GM04503 (cell line): ENCODE results near the gene GBX2.

Source experiments
- DNase-seq: peaks from one replicate; pipeline ENCODE4 v3.0.0-alpha.2; 2012; ENCODE audit warnings: low read depth

GBX2 gene

GRCh38 chr2:236167297-236168109, 683 bp downstream of the GBX2 start:
- DNase-seq = no peak

DNA sequence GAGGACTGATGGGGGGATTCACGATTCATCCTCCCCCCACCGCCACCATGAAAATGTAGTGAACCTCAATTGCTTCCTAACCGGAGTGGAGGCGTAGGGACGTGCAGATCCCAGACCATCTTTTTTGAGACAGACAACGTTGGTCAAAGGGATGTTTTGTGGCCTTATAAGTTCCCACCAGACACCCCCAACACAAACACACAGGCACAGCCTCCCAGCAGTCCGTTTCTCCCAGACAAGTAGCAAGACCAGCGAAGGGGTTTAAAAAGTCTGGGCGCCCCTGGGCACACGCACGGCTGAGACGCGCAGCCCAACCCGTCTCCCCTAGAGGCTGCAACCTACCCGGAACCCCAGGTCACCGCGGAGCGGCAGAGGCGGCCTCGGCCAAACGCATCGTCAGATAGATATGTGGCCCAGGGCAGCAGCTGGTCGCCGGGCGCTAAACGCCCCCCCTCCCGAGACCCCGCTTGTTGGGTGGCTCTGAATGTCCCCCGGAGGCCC, 1.3 kb downstream of the GBX2 start:
- no peak for DNase-seq

DNA sequence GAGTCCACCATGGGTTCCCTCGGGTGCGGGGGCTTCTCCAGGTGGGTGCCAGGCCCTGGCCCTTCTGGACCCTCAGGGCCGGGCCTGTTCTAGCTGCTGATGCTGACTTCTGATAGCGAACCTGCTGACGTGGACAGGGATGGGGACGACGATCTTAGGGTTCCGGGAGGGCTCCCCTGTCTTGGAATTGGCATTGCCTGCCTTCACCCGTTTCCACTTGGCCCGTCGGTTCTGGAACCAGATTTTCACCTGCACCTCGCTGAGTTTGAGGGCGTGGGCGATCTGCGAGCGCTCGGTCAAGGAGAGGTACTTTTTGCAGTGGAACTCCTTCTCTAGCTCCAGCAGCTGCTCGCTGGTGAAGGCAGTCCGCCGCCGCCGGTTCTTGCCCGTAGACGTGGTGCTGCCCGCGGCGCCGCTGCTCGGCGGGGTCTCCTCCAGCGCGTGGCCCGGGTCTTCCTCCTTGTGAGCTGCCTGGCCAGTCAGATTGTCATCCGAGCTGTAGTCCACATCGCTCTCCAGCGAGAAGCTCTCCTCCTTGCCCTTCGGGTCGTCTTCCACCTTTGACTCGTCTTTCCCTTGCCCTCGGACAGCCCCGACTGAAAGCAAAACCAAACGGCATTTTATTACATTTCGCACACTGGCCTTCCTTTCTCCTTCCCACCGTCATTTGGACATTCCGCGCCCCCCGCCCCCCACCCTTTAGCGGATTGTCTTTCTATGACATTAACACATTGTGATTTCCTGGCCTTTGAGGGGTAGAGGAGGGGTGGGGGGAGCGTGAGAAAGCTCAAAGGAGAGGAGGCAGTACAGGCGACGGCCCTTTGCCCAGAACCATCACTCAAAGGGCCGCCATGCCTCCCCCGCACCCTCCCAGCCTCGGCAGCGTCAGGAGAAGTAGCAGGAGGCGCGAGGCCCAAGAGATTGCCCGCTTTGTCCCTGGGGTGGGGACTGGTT, 2.1 kb downstream of the GBX2 start:
- no peak for DNase-seq

DNA sequence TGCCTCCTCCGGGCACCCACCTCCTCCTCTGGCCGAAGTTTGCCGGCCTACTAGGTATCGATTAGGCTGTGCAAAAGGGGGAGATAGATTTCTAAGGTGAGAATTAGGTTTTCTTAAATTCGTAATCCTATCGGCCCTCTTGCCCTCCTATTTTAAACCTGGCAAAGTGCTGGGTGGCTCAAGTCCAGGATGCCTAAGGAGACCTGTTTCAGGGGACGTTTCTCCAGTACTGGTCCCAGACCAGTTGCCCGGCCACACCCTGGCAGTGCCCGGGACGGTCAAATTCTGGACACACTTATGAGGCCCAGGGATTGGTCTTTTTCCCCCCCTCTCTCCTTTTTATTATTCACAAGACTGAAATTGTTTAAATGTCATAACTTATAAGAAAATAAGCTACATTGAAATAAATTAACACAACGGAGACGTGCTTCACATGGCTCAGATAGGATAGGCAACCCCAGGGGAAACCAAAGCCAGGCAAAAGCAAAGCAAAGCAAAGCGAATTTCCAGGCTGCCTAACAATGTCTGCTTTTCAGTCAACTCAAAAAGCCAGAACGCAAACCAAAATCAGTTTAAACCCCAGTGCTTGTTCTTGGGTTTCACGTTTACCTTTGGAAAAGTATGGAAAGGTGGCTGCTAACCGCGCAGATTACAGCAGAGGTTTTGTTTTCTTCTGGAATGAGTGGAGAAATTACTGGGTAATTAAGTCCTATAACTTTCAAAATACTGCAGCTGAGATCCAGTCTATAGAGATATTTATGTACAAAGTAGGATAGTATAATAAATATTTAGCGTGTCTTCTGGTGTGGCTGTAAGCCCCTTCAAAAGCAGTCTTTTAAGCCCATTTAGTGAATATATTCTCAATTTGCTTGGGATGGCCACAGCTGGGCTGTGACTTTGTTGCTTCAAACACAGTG, 3.0 kb downstream of the GBX2 start:
- no peak for DNase-seq

- no peak for DNase-seq
These were observed 3.8 kb downstream of the GBX2 start for GRCh38 chr2:236164201-236164924.

GRCh38 chr2:236163471-236164200, 4.5 kb downstream of the GBX2 start:
- no peak for DNase-seq

DNA sequence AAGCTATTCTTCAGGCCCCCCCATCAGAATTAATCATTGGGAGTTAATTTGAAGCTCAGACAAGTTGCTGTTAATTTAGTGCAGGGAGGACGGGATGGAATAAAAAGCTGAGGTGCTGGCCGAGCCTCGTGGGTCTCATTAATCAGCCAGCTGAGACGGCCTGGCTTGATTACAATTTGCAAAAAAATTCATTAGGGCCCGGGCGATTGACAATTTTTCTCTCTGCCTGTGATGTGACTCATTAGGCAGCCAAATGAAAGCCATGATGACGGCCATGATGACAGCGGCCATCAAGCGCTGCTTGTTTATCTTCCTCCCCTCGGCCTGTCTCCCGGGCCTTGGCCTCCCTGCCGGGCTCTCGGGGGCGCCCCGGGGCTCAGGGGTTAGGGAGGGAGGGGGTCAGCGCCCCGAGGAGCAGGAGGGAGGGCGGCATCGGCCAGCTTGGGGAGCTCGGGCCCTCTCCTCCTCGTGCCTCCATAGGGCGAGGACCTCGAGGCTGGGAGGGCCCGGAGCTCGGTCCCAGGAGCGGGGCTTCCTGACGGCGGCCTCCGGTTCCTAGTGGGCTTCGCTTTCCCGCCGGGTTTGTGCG, 5.2 kb downstream of the GBX2 start:
- DNase-seq = no peak

DNA sequence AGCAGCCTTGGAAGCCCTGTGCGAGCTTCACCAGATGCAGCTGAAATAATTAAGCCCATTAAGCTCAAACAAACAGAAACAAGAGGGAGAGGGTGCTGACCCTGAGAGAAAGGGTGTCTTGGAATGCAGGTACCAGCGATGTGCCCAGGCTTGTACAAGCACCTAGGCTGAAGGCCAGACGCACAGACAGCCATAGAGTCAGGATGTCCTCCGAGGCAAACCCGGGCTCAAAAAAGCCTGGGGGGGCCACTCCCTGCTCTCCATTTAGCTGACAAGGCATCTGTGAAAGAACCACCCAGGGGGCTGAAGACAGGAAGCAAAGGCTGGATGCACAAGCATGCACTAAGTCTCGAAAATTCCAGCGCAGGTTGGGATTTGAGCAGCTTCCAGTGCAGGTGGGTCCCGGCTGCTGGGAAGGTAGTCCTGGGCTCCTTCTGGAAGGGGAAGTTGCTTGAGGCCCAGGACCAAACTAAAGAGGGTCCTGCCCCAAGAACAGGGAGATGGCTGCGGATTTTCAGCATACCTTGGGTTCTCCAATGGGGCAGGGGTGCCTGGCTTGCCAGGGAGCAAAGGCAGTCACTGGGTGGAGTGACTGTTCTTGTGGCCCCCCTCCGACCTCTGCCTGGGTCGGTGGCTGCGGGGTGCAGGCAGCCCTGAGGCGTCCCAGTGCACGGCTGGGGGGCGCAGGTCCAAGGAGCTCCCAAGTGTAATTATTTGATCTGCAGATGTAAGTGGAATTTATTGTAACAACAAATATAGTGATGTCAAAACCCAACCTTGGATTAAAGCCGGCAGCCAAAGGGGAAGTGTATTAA, 5.9 kb downstream of the GBX2 start:
- DNase-seq = no peak

DNA sequence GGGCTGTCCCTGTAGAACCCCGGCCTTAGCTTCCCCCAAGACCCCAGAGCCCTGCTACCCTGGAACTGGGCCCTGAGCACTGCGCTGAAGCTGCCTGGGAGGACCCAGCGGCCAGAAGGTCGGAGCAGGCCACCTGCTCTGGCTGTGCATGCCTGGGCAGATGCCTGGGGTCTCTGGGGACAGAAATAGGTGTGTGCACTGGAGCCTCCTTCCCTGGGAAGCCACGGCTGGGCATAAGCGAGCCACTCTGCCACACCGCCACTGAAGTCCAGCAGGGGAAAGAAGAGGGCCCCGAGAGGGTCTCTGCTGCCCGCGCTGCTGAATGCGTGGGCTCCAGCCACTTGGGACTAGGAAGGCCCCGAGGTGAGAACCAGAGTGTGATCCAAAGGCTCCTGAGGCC, 6.7 kb downstream of the GBX2 start:
- no peak for DNase-seq

GRCh38 chr2:236161082-236161462, 7.1 kb downstream of the GBX2 start:
- no peak for DNase-seq

GRCh38 chr2:236160366-236161081, 7.7 kb downstream of the GBX2 start:
- no peak for DNase-seq

DNA sequence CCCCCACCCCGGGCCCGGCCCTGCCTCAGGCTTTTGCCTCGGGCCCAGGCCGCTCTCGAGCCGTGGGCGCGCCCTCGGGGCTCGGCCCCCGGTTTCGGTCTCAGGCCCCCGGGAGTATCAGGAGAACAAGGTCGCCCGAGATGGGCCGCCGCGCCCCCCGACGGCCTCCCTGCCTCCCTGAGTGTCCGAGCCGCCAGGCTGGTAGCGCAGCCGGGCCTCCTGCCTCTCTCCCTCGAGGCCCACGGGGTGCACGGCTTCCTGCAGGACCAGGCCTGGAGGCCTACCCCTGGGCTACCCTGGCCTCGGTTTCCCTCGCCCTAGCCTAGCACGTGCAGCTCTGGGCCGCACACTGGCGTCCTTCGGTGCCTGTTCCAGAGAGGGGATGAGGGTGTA, 8.4 kb downstream of the GBX2 start:
- no peak for DNase-seq

DNA sequence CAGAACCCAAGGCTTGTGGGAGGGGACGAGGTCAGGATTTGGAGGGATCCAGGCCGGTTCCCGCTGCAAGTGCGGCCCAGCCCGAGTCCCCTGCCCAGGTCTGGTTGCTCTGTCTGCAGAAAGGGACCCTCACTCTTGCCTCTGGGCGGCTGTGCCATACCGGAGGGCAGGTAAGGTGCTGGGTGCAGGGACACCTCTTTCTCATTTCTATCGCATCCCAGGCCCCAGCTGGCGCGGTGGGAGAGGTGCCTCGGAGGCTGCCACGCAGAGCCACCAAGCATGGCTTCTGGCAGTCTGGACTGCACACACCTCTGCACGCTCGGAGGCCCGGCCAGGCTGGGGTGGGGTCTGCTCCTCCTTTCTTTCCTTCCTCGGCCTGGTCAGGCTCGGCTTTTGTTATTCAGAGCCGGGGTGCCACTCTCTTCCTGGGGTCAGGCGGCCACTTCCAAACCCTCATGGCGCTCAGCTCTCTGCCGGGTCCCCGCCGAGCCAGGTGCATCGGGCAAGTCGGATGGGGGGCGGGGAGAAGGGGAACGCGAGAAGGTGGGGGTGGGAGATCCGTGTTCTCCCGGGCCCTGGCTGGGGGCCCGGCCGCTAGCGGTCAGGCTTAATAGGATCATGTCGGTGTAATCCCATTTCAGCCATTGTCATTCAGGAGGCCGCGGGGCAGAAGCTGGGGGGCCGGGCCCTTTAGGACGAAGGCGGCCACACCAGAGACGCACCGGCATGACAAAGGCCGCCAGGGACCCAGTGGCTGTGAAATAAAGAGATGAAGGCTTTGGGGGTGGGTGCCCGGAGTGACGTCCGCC, 9.0 kb downstream of the GBX2 start:
- DNase-seq = no peak

DNA sequence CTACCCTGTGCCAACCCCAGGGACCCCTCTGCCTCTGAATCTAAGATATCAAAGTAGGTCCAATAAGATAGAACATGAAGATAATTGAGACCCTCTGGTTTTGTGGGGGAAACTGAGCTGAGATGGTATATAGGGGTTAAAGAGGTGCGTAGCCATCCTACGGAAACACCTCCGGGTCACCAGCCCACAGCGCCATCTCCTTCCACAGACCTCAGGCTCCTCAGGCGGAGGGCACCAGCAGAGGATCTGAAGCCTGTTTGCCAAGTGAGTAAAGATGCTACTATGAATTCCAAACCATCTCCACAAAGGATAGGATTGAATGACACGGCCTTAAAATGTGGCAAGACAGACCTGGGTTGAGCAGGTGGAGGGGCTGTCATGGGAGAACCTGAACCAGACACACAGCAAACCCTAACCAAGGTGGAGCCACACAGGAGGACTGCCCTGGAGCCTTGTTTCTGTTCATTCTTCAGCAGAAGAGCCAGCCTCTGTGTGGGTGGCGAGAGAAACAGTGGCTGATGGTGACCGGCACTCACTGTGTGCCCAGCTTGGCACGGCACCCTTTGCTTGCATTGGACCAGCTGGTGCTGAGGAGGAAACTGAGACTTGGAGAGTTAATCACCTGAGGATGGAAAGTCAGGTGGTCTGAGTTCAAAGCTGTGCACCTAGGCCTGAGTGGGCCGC, 10.2 kb downstream of the GBX2 start:
- DNase-seq = no peak

DNA sequence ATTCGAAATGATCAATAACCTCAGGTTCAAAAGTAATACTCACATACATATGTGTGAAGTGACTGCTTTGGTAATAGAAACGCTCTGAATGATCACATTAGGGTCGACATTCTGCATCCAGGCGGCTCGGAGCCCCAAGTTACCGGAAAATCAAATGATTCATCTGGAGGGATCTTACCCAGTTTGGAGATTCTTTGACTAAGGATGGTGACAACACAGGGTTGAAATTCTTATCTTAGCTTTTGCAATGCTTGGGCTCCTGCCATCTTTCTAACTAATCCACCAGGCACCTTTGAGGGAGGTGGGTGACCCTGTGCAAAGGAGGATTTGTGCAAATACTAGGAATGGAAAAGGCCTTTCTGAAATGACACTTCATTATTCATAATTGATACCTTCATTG, 10.8 kb downstream of the GBX2 start:
- DNase-seq = no peak

GRCh38 chr2:236156860-236157194, 11.4 kb downstream of the GBX2 start:
- DNase-seq = no peak
